ENCODE results near the gene TLR6. TPM values are rescaled to one million over a fixed set of nuclear protein-coding genes. Genes with fewer than 3 reads are reported as not detected.

Gene TLR6
- total and polyA plus RNA-seq, 2 donors (not counting 1 experiment from before 2014, with no cell fraction given): 10.0 to 60.6 TPM

GRCh38 chr4:38894322-38894982 lies 37.8 kb upstream of the TLR6 start:
- ChIA-PET POLR2A (no interaction called here), CTCF (interaction anchor here (1.4 to 1.9 kb wide), 5 partner anchors 15 to 715 kb away, joined by 3 to 18 read pairs (median 4); no protein-coding TSS in a partner anchor)
- Histone ChIP-seq H3K27ac (ENCODE audit: low read length in 2 of 2) (no peak overlapping the region), H3K4me2 (replicated peaks; ENCODE audit: low read depth, low read length, poor library complexity, severe bottlenecking) (no peak overlapping the region), H3K79me2 (ENCODE audit: control insufficient read depth, insufficient read depth, low read length) (no peaks in the 10 kb centered on the region), H2AFZ (ENCODE audit: insufficient read depth, low read depth, low read length, poor library complexity, severe bottlenecking) (no peak overlapping the region), H3K4me1 (ENCODE audit: control insufficient read depth in 2 of 2, insufficient read depth in 2 of 2, low read length in 2 of 2) (no peaks in the 10 kb centered on the region), H3K4me3 (ENCODE audit: control extremely low read depth in 1 of 5, extremely low read depth in 1 of 5, insufficient read depth in 1 of 5, low read depth in 2 of 5, low read length in 4 of 5) (no peak overlapping the region), H3K9me3 (ENCODE audit: control extremely low read depth in 1 of 3, control insufficient read depth in 2 of 3, insufficient read depth in 1 of 3, low read length in 2 of 3) (no peaks in the 10 kb centered on the region), H3K36me3 (replicated peaks in 1 of 2; ENCODE audit: control extremely low read depth in 1 of 2, control insufficient read depth in 1 of 2, extremely low read depth in 1 of 2, insufficient read depth in 2 of 2, low read length in 1 of 2) (no peaks in the 10 kb centered on the region), H3K9ac (ENCODE audit: low read length) (no peak overlapping the region), H4K20me1 (ENCODE audit: control insufficient read depth, insufficient read depth, low read length, poor library complexity, severe bottlenecking) (no peaks in the 10 kb centered on the region), H3K27me3 (replicated peaks in 1 of 4; ENCODE audit: control extremely low read depth in 1 of 4, control insufficient read depth in 3 of 4, insufficient read depth in 4 of 4, low read length in 3 of 4) (no peaks in the 10 kb centered on the region)
- ATAC-seq (ENCODE audit: low read depth) (no peak), DNase-seq (no peak)
- Mint-ChIP-seq H3K4me3 (no peak overlapping the region), H3K9me3 (ENCODE audit: insufficient read depth) (no peaks in the 10 kb centered on the region), H3K4me1 (peaks cover under 1% of the 10 kb centered on the region), H3K27ac (no peak overlapping the region), H3K27me3 (no peaks in the 10 kb centered on the region)
- TF ChIP-seq, protein P1, sequence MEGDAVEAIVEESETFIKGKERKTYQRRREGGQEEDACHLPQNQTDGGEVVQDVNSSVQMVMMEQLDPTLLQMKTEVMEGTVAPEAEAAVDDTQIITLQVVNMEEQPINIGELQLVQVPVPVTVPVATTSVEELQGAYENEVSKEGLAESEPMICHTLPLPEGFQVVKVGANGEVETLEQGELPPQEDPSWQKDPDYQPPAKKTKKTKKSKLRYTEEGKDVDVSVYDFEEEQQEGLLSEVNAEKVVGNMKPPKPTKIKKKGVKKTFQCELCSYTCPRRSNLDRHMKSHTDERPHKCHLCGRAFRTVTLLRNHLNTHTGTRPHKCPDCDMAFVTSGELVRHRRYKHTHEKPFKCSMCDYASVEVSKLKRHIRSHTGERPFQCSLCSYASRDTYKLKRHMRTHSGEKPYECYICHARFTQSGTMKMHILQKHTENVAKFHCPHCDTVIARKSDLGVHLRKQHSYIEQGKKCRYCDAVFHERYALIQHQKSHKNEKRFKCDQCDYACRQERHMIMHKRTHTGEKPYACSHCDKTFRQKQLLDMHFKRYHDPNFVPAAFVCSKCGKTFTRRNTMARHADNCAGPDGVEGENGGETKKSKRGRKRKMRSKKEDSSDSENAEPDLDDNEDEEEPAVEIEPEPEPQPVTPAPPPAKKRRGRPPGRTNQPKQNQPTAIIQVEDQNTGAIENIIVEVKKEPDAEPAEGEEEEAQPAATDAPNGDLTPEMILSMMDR (IDR thresholded peaks at IDR 0.05): peak; percentile 2
- no peak for TF ChIP-seq EZH2 (IDR thresholded peaks at IDR 0.05; ENCODE audit: borderline replicate concordance, insufficient read depth, low read depth, low read length, poor library complexity, severe bottlenecking)
- 86% methylated on average over 5 of the region's 7 CpGs for WGBS (ENCODE audit: insufficient coverage)
- intact Hi-C loops (cut with micrococcal nuclease): no loop called here
